Measurements from ENCODE around the gene PUM2. TPM values are rescaled to one million over a fixed set of nuclear protein-coding genes. Genes with fewer than 3 reads are reported as not detected.

The PUM2 gene
- total RNA-seq, 2 donors from 2014 or later = 69.2 to 81.8 TPM

GRCh38 chr2:20223407-20224163 lies 127.1 kb downstream of the PUM2 start:
- intact Hi-C loops (cut with DNase I) = loop anchor here in 1 of 2 donors (10.0 kb wide), 1 partner anchor 89 kb away; no protein-coding TSS in a partner anchor
- peak; percentile 79 for DNase-seq (ENCODE audit: low spot score)

GRCh38 chr2:20222769-20223406 lies 127.8 kb downstream of the PUM2 start:
- intact Hi-C loops (cut with DNase I) = loop anchor here in 1 of 2 donors (10.0 kb wide), 1 partner anchor 88 kb away; no protein-coding TSS in a partner anchor
- DNase-seq (ENCODE audit: low spot score) = peak; percentile 57

DNA sequence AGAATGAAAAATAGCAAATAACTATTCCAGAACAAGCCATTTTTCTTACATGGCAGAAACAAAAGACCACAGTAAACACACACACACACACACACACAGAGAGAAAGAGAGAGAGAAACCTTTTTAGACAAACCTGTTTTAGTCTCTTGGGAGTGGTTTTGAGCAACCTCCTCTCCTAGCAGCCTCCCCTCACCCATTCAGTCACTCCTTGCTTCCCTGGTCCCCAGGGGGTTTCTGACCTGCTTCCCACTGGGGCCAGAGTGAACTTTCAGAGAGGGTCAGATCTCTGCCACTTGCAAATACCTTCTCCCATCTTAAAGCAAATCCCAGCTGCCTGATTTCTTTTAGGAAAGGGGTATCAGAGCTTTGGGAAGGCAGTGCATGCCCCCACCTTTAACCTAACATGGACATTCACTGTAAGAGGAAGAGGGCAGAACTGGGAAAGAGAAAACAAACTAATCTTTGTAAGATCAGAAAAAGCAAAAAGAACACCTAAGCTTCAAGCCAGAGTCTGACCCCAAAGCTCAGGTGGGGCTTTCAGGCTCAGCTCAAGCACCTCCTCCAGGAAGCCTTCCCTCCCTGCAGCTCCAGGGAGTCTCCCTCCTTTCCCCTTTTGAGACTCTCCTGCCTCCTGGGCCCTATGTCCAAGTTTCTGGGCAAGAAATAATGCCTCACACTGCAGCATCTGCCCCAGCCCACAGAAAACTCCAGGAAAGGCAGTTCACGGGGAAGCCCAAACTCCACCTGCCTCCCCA lies 128.5 kb downstream of the PUM2 start:
- intact Hi-C loops (cut with DNase I) = loop anchor here in 1 of 2 donors (10.0 kb wide), 1 partner anchor 87 kb away; no protein-coding TSS in a partner anchor
- DNase-seq (ENCODE audit: low spot score) = no peak

DNA sequence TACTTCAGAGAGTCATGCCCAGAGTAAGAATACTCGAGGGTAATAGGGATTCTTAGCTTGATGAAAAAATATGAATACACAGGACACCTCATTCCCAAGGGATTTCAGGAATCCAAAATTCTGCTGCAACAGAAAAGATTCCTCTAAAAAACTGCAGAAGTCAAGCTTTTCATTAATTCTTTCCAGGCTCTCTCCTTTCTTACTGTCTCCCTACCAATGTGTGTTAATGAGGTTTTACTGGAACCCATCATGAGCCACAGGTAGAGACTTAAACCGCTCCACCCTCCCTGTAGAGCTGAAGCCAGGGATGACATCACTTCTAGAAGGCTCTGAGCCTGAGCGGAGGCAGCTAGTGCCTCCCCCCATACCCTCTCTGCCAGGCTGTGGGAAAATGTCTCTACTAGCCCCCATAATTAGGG lies 129.1 kb downstream of the PUM2 start:
- intact Hi-C loops (cut with DNase I) = loop anchor here in 1 of 2 donors (10.0 kb wide), 1 partner anchor 87 kb away; no protein-coding TSS in a partner anchor

GRCh38 chr2:20220806-20221554 lies 129.7 kb downstream of the PUM2 start:
- intact Hi-C loops (cut with DNase I) = loop anchor here in 1 of 2 donors (10.0 kb wide), 1 partner anchor 86 kb away; no protein-coding TSS in a partner anchor
- DNase-seq (ENCODE audit: low spot score) = peak; percentile 3

More for the DNA sequence above, 129.1 kb downstream of the PUM2 start:
- DNase-seq (ENCODE audit: low spot score) = peak; percentile 31

- intact Hi-C loops (cut with DNase I) = loop anchor here in 1 of 2 donors (10.0 kb wide), 1 partner anchor 85 kb away; no protein-coding TSS in a partner anchor
- peak; percentile 73 for DNase-seq (ENCODE audit: low spot score)
These were observed 130.8 kb downstream of the PUM2 start for GRCh38 chr2:20219763-20220380.

DNA sequence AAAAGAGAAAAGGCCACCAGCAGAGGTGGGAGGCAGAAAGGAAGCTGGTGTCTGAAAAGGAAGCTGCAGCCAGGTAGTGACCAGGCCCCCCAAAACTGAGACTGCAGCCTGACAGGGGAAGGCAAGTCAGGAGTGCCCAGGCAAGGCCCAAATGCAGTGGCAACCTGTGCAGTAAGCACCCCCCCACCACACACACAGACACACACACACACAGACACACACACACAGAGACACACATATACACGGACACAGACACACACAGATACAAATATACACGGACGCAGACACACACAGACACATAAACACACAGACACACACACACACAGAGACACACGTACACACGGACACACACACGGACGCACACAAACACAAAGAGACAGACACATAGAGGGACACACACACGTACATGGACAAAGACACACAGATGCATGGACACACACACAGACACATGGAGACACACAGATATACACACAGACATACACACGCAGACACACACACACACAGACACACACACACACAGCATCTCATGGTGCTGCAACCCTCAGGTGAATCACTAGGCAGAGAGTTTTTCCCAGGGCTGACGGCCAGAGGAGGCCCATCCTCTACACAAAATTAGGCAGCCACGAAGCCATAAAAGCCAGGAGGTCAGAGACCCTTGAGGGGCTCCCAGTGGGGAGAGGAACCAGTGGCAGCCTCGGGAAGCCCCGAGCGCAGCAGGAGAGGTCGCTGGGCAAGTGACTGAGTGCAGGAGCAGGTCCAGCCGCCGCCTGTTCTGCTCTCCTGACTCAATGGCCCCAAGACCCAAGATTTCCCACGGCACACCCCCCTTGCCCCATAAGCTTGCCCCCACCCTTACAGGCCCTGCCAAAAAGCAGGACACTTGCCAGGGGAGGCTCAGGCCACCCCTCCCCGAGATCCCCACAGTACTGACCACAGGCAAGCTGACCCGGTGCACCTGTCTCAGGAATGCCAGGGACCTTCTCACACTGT lies 132.0 kb downstream of the PUM2 start:
- peak; percentile 72 for DNase-seq (ENCODE audit: low spot score)
- intact Hi-C loops (cut with DNase I) = no loop called here

DNA sequence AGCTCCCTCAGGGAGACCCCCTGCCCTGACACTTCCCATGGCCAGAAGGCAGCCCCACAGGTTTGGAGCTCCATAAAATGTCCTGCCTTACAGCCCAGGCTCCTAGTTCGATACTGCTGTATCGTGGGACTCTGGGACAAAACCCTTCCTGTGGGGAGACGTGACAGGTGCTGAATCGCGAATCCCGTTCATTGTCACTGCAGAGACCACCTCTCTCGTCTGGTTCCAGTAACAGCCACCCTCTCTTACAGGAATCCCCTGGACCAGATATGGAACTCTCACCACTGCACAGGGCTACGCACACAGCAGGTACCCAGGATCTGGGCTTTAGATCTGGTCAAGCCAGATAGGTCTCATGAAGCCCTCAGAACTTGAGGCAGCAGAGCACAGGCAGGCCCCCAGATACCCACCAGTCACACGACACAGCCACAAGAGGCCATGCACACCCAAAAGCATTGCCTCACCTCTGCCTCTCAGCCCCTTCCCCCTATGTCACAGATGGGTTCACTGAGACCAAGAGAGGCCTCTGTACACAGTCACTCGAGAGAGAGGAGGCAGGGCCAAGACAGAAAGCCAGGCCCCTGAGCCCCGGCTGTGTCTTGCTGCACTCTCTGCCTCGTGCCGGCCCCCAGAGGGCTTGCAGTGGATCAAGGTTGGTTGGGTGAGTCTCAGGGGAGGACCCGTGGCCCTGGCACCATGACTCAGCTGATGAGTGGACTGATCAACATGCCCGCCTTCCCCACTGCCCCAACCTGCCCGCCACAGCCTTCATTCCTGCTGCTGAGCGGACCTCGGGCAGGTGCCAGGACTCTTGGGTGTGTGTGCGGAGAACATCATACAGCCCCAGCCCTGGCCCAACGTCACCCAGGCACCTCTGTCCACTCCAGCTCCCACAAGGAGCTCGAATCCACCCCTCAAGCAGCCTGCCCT lies 133.3 kb downstream of the PUM2 start:
- DNase-seq (ENCODE audit: low spot score) = peak; percentile 76
- intact Hi-C loops (cut with DNase I) = no loop called here

- intact Hi-C loops (cut with DNase I) = no loop called here
- peak; percentile 80 for DNase-seq (ENCODE audit: low spot score)
These were observed 134.3 kb downstream of the PUM2 start for GRCh38 chr2:20216130-20217025.

DNA sequence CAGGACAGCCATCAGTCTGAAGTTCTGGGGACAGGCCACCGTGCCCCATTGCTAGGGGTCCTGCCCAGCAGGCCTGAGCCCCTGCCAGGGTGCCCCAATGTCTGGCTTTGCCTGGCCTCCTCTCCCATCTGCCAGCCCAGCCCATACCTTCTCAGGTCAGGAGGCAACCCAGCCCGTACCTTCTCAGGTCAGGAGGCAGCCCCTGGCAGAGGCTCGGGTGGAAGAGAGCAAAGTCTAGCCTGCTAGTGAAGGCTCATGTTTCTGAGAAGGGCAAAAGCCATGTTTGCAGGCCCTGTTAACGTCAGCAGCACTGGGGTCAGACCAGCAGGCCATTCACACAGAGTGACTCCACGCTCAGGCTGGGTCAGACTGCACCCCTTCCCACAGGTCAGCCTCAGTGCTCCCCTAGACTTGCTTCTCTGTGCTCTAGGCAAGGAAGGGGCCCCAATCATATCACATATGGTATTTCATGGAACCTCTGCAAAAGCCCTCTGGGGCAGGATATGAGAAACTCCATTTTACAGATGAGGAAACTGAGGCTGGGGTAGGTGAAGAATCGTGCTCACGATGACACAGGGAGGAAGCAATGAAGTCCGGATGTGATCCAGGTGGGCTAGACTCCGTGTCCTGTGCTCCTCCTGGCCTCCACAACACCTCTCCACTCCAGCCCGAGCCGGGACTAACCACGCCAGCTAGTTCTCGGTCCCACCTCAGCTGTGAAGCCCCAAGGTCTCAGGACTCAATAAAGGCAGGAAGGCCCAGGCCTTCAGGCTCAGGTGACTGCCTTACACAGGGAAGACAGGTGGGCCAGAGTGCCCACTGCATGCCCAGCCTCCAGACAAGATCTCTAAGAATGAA lies 135.2 kb downstream of the PUM2 start:
- intact Hi-C loops (cut with DNase I) = no loop called here
- DNase-seq (ENCODE audit: low spot score) = peak; percentile 41

DNA sequence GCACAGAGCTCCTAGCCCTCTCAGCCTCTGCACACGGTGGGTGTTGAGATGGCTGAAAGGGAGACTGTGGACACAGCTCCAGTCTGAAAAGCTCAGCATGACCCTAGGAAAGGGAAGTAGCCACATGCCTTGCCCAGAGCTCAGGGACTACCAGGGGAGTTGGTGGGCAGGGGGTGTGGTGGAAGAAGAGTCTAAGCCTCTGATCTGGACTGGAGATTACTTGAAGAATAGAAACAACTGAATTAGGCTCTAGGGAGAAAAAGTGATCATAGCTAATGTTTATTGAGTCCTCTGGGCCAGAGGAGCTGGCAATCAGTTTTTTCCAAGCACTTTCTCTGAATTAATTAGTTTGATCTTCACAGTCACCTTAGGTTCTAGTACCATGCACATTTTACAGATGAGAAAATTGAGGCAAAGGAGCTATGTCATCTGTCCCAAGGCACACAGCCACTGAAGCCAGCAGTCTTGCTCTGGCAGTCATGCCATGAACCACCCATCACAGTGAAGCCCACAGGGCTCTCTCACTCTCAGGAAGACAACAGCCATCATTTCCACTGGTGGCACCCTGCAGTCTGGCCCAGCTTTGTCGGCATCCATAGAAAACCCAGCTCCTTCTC lies 136.0 kb downstream of the PUM2 start:
- DNase-seq (ENCODE audit: low spot score) = no peak
- intact Hi-C loops (cut with DNase I) = no loop called here

DNA sequence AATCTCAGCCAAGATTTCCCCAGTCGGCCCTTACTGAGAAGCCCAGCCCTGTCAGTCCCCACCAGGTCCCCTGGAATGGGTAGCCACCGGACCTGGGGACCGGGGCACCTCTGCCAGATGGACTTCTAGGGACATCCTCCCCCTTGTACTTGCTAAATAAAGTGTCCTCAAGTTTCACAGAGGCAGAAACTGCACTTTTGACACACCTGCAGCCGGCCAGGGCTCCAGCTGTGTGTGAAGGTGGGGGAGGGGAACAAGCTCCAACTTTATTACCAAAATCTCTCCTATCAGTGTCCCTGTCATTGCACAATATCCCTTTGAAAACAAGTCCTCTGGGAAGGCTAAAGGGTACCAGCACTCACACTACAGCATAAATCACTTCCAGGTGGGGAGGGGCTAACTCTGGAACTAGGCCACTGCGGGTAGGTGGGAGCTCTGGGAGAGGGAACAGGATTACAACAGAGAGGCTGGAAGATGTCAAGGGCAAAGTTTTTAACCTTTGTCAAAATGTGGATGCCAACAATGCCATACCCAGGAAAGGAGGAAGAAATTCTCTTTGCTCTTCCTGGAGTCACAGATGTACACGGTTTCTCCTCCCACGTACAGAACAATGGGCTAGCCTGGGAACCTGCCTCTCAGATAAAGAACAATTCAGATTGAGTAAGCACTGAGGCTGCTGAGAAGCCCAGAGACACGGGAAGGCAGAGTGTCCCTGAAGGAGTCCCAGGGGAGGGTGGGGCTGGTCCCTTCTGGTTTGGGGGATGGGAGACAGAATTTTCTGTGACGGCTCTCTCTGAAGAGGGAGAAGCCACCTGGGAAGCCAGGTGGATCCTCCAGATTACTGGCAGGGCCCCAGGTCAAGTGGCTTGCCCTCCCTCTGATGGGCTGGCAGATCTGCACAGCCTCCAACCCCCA lies 136.7 kb downstream of the PUM2 start:
- intact Hi-C loops (cut with DNase I) = no loop called here
- no peak for DNase-seq (ENCODE audit: low spot score)

All from posterior vena cava (tissue), 2 donors.